Astrocyte (in vitro differentiated cells and primary cell): ENCODE data around the gene SQSTM1.

Experiments used
- EZH2 ChIP-seq: IDR thresholded peaks from 2 replicates; pipeline ENCODE4 v1.6.1; 2012; ENCODE audit warnings: mild to moderate bottlenecking, low read length, inconsistent platforms; ENCODE audit not compliant: insufficient read depth
- TF ChIP-seq, protein P1 (sequence below): IDR thresholded peaks from 2 replicates; pipeline ENCODE4 v1.5.1; 2011; ENCODE audit warnings: low read depth, mild to moderate bottlenecking, inconsistent platforms, low read length, moderate library complexity; ENCODE audit not compliant: insufficient read depth

DNA sequence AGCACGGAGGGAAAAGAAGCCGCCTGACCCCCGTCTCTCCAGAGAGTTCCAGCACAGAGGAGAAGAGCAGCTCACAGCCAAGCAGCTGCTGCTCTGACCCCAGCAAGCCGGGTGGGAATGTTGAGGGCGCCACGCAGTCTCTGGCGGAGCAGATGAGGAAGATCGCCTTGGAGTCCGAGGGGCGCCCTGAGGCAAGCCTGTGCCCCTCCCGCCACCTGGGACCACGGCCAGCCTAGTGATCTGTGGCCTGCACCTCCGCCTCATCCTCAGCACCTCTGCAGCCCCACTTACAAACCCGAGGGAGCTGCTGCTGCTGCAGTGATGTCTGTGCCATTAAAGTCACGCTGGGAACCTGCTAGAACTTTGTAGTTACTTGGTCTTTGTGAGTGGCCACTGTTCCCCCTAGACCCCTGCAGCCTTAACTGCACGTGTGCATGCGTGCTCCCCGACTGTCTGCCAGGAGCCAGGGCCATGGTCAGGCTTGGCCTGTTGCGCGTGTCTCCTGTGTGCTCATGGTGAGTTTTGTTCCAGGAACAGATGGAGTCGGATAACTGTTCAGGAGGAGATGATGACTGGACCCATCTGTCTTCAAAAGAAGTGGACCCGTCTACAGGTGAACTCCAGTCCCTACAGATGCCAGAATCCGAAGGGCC lies 12.5 kb downstream of the SQSTM1 start:
- TF ChIP-seq, protein P1, sequence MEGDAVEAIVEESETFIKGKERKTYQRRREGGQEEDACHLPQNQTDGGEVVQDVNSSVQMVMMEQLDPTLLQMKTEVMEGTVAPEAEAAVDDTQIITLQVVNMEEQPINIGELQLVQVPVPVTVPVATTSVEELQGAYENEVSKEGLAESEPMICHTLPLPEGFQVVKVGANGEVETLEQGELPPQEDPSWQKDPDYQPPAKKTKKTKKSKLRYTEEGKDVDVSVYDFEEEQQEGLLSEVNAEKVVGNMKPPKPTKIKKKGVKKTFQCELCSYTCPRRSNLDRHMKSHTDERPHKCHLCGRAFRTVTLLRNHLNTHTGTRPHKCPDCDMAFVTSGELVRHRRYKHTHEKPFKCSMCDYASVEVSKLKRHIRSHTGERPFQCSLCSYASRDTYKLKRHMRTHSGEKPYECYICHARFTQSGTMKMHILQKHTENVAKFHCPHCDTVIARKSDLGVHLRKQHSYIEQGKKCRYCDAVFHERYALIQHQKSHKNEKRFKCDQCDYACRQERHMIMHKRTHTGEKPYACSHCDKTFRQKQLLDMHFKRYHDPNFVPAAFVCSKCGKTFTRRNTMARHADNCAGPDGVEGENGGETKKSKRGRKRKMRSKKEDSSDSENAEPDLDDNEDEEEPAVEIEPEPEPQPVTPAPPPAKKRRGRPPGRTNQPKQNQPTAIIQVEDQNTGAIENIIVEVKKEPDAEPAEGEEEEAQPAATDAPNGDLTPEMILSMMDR = no peak
- TF ChIP-seq EZH2 = no peak
